ENCODE results near the gene UHRF1. TPM values are rescaled to one million over a fixed set of nuclear protein-coding genes. Genes with fewer than 3 reads are reported as not detected.

Gene UHRF1
- total and polyA plus RNA-seq, 2 of the 4 experiments (the other 2 are of a cell fraction): 47.4 to 57.4 TPM

DNA sequence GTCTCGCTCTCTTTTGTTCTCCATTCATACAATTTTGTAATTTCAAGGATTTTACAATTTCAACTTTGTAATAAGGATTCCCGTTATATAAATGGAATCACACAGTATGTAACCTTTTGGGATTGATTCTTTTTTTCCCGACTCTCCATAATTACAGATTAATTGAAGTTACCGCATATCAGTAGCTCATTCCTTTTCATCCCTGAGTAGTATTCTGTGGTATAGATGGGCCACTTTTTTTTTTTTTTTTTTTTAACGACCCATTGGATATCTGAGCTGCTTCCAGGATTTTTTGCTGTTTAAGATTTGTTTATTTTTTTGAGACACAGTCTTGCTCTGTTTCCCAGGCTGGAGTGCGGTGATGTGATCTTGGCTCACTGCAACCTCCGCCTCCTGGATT is 27.8 kb downstream of the UHRF1 start:
- DNase-seq (no peak), ATAC-seq (ENCODE audit: low read depth) (no peak)
- Histone ChIP-seq H2BK15ac (ENCODE audit: low read depth, low read length) (no peak overlapping the region), H3K9me1 (ENCODE audit: insufficient read depth, low read length) (peaks cover 5% of the 10 kb centered on the region; the same call in 1 of the 2 replicates), H3K23ac (ENCODE audit: low read depth, low read length) (no peak overlapping the region), H2BK20ac (ENCODE audit: low read depth, low read length) (no peak overlapping the region), H3K36me3 (ENCODE audit: control insufficient read depth, insufficient read depth, low read length) (peaks cover 21% of the 10 kb centered on the region), H3K56ac (ENCODE audit: extremely low read depth, insufficient read depth, low read length) (no peak overlapping the region), H2AK5ac (ENCODE audit: low read depth, low read length) (no peak overlapping the region), H3K4me2 (ENCODE audit: low read depth, low read length) (no peak overlapping the region), H2BK120ac (ENCODE audit: low read depth, low read length) (no peak overlapping the region), H3K27me3 (ENCODE audit: control insufficient read depth, insufficient read depth, low read length) (no peaks in the 10 kb centered on the region), H3K4me3 (ENCODE audit: insufficient read depth, low read depth, low read length) (no peak overlapping the region), H3K4ac (ENCODE audit: low read depth, low read length) (no peak overlapping the region), H4K5ac (ENCODE audit: low read depth, low read length) (no peak overlapping the region), H4K91ac (ENCODE audit: insufficient read depth, low read depth, low read length) (no peak overlapping the region), H2AK9ac (replicated peaks; ENCODE audit: low read depth, low read length, poor library complexity) (no peak overlapping the region), H4K8ac (ENCODE audit: low read depth in 2 of 2, low read length in 2 of 2) (no peak overlapping the region), H3K4me1 (ENCODE audit: control insufficient read depth, insufficient read depth, low read length) (no peaks in the 10 kb centered on the region), H2AFZ (replicated peaks; ENCODE audit: low read length, poor library complexity) (no peak overlapping the region), H3K79me1 (ENCODE audit: low read depth in 1 of 2, low read length in 2 of 2) (peaks cover 14 to 72% of the 10 kb centered on the region in 2 experiments), H3K14ac (replicated peaks; ENCODE audit: low read depth, low read length) (no peak overlapping the region), H3K9ac (ENCODE audit: low read depth, low read length) (no peak overlapping the region), H3K9me3 (ENCODE audit: control insufficient read depth, insufficient read depth, low read length) (no peaks in the 10 kb centered on the region), H2BK5ac (ENCODE audit: low read depth, low read length, poor library complexity, severe bottlenecking) (no peak overlapping the region), H3K27ac (ENCODE audit: insufficient read depth, low read length) (no peak overlapping the region), H4K20me1 (ENCODE audit: insufficient read depth, low read length) (peaks cover 29% of the 10 kb centered on the region), H3K18ac (ENCODE audit: low read depth, low read length) (no peak overlapping the region)
- ChIA-PET CTCF (interaction anchor here (0.6 to 1.6 kb wide), 2 partner anchors 8 to 26 kb away, joined by 3 to 6 read pairs; no protein-coding TSS in a partner anchor), POLR2A (ENCODE audit: unreplicated experiment) (interaction anchor here (0.6 kb wide), 1 partner anchor 88 kb away, joined by 3 read pairs; no protein-coding TSS in a partner anchor)
- in situ Hi-C loops (cut with MboI; ENCODE audit: low sequenced_read_pairs): no loop called here
- dilution Hi-C loops (cut with HindIII; ENCODE audit: low sequenced_read_pairs, unreplicated experiment): no loop called here
- WGBS, 2 experiments (ENCODE audit: extremely low coverage in 2 of 2, insufficient read length in 1 of 2): no CpG with 5 or more reads among the region's 7 CpGs
- intact Hi-C loops (cut with micrococcal nuclease): no loop called here
- no peak for TF ChIP-seq MXI1 (IDR thresholded peaks at IDR 0.05; ENCODE audit: borderline replicate concordance, low read depth, low read length)
- TF ChIP-seq NFE2L2 (IDR thresholded peaks at IDR 0.05; ENCODE audit: low read depth, low read length): no peak
- no peak for TF ChIP-seq RCOR1 (IDR thresholded peaks at IDR 0.05; ENCODE audit: insufficient replicate concordance, low read length)
- no peak for TF ChIP-seq SMC3 (IDR thresholded peaks at IDR 0.05; ENCODE audit: low read depth, low read length)
- TF ChIP-seq FOS (IDR thresholded peaks at IDR 0.05; ENCODE audit: low read depth, low read length): no peak
- no peak for TF ChIP-seq CHD1 (IDR thresholded peaks at IDR 0.05; ENCODE audit: low read depth, low read length)
- TF ChIP-seq MAFK (IDR thresholded peaks at IDR 0.05; ENCODE audit: low read depth, low read length): no peak
- no peak for TF ChIP-seq RAD21 (IDR thresholded peaks at IDR 0.05; ENCODE audit: low read length)
- TF ChIP-seq, protein P1, sequence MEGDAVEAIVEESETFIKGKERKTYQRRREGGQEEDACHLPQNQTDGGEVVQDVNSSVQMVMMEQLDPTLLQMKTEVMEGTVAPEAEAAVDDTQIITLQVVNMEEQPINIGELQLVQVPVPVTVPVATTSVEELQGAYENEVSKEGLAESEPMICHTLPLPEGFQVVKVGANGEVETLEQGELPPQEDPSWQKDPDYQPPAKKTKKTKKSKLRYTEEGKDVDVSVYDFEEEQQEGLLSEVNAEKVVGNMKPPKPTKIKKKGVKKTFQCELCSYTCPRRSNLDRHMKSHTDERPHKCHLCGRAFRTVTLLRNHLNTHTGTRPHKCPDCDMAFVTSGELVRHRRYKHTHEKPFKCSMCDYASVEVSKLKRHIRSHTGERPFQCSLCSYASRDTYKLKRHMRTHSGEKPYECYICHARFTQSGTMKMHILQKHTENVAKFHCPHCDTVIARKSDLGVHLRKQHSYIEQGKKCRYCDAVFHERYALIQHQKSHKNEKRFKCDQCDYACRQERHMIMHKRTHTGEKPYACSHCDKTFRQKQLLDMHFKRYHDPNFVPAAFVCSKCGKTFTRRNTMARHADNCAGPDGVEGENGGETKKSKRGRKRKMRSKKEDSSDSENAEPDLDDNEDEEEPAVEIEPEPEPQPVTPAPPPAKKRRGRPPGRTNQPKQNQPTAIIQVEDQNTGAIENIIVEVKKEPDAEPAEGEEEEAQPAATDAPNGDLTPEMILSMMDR (conservative IDR thresholded peaks at IDR 0.05; ENCODE audit: low read depth, low read length): no peak
- TF ChIP-seq POLR2A (IDR thresholded peaks at IDR 0.05; ENCODE audit: low read depth, low read length): no peak
- no peak for TF ChIP-seq MAZ (IDR thresholded peaks at IDR 0.05; ENCODE audit: borderline replicate concordance, low read depth, low read length)
- TF ChIP-seq, protein P2, sequence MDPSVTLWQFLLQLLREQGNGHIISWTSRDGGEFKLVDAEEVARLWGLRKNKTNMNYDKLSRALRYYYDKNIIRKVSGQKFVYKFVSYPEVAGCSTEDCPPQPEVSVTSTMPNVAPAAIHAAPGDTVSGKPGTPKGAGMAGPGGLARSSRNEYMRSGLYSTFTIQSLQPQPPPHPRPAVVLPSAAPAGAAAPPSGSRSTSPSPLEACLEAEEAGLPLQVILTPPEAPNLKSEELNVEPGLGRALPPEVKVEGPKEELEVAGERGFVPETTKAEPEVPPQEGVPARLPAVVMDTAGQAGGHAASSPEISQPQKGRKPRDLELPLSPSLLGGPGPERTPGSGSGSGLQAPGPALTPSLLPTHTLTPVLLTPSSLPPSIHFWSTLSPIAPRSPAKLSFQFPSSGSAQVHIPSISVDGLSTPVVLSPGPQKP (IDR thresholded peaks at IDR 0.05; ENCODE audit: borderline replicate concordance, low read depth, low read length): no peak
- no peak for TF ChIP-seq RFX5 (IDR thresholded peaks at IDR 0.05; ENCODE audit: low read depth, low read length)
- TF ChIP-seq CEBPB (IDR thresholded peaks at IDR 0.05; ENCODE audit: low read depth, low read length): no peak
- TF ChIP-seq BHLHE40 (IDR thresholded peaks at IDR 0.05; ENCODE audit: low read depth, low read length): no peak
- no TSS peak for BruUV-seq (replicated peaks)
